HUDEP-2 (cell line): ENCODE results near the gene PIEZO2.

Source experiments
- DNase-seq, 76 experiments: peaks; one replicate each; lab custom pipeline; 2025; ENCODE audit not compliant: unreplicated experiment in 76 of 76; lab: John Stamatoyannopoulos, UW

The PIEZO2 gene

GRCh38 chr18:11035376-11035775 is 114.0 kb downstream of the PIEZO2 start:
- no peak for DNase-seq

DNA sequence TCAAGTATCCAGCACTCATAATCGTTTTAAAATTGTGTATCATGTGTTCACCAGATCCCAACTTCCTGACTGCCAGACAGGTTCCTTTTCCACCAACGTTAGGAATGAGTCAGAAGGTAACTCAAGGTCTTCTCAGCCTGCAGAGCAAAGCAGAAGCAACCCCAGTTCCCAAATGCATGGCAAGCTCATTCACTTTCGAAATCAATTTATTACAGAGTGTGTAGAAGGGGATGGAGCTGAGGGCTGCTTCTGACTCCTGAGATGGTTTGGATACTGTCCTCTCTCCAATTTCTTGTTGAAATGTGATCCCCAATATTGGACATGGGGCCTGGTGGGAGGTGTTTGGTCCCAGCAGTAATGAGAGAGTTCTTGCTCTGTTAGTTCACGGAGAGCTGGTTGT is 114.5 kb downstream of the PIEZO2 start:
- no peak for DNase-seq

DNA sequence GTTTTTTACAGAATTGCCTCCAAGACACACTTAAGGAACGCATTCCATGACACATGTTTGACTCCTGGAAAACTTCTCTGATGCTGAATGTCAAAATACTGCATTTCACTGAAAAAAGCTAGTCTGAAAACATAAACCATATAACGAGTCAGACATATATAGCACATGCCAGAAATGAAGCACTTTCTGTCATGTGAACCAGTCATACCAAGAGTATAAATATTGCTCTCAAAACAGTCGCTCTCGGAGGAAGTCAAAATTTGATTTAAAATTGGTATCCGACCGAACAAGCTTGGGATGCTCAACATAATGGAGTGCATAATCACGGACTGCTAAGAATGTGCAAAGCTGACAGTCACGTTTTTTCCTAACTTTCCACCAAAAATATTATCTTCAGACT is 115.9 kb downstream of the PIEZO2 start:
- no peak for DNase-seq

GRCh38 chr18:11031966-11032365 is 117.4 kb downstream of the PIEZO2 start:
- no peak for DNase-seq

DNA sequence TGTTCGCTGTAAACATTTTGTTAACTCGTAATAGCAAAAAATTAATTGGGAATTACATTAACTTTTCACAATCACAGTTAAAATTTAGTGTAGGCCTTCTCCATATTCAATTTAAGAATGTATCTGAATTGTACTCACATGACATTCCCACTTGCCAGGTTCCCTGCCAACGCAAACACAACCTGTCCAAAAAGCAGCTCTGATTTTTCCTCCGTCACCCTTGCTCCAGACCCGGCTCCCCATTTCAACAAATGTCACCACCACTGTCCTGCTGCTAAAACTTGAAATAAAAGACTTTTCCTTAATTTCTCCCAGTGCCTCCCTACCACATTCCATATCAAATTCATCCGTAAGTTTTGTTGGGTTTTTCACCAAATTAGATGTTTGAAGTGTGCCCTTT is 120.3 kb downstream of the PIEZO2 start:
- DNase-seq: no peak

DNA sequence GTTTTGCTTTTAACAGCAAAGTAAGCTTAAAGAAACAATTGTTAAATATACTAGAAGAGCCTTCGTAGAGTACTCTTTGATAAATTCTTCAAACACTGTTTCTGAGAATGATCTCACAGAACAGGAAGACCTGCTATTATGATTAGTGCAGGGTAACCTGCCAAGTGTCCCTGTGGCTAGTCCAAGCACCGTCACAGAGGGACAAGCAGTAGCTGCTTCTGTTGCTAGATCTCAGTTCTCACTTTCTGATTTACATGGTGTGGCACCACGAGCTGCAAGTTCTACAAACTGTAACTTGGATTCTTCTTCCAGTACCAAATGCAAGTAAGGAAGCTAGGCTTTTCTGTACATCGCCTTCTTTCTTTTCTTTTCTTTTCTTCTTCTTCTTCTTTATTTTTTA is 121.5 kb downstream of the PIEZO2 start:
- DNase-seq: no peak

GRCh38 chr18:11025671-11026070 is 123.7 kb downstream of the PIEZO2 start:
- DNase-seq: no peak

DNA sequence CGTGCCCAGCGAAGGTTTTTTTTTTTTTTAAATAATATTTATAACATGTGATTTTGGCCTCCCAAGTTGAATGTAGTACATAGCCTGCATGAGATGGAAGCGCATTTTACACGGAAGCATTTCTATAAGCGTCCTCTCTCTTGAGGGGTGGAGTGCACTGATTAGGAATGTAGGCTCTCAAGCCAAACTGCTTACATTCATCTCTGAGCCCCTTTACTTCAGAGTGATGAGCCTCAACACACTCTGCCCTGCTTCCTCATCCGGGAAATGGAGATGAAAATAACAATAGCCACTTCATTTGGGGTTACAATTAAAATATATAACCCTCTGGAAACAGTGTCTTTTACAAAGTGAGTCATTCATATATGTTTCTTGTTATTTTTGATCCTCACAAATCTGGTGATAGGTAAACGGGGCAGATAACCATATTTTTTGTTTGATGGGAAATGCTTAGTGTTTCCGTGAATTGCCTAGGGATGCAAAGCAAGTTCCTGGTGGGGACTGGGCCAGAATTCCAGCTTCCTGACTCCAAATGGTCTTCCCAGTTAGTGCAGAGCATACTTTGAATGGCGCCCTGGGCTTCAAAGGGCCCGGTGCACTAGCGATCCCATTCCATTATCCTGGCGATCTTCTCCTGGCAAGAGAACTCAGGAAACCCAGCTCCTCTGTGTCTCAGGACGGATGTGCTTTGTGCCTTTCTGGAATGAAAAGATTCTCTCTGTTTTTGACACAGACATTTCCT is 124.3 kb downstream of the PIEZO2 start:
- no peak for DNase-seq

GRCh38 chr18:11021477-11021876 is 127.9 kb downstream of the PIEZO2 start:
- DNase-seq: no peak

GRCh38 chr18:11020877-11021414 is 128.4 kb downstream of the PIEZO2 start:
- no peak for DNase-seq

DNA sequence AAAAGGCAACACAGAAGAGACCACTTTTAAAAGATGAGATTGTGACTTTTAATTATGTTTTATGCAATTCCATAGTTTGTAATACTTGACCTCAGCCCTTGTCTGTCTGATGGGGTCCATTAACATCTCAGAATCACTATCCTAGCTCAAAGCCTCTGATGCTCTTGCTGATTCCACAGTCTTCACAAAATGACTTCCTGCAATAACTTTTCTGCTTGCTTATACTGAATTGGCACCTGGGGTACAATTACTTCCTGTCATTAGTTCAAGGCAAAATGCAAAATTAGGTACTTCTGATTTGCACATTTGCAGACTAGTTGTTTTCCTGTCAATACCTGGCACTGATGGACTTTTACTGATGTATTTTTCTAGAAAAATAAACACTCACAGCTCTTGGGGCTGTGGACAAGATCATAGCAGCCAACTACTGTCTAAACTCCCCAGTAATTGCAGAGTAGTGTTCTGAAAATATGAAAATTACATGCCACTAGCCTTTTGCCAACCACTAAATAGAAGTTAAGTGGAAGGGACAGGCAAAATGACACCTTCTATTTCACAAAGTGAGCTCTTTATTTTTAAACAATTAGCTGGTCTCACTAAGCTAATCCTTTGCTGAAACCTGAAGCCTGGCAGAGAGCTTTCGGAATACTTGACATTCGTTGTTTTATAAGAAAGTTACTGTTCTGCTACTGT is 129.1 kb downstream of the PIEZO2 start:
- no peak for DNase-seq

DNA sequence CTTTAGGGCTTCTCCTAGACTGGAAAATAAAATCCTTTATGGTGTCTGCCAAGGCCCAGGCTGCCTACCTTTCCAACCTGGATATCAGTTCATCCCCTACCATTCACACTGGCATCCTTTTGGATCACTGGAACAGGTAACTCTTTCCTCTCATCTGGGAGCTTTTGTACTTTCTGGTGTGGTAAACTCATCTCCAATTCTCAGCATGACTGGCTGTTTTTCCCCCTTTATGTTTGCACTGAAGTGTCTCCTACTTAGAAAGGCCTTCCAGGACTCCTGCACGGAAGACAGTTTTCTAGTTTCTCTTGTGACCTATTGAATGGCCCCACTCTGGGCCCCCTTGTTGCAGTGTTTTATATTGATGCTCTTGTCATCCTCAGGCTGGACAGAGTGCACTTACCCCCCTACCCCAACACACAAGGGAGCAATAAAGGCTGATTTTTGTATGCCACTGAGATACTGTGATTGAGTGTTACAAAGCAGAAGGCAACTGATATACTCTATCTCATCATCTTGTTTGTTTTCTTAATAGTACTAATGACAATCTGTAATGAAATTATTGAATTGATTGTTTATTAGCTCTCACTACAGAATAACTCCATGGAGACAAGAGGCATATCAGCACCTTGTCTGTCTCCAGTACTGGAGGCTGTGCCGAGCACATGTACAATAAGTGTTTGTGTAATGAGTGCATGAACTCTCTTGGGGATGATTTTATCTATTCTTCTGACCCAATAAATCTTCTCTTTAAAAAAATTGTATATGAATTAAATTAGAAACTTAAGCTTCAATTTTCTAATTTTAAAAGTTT is 129.9 kb downstream of the PIEZO2 start:
- DNase-seq: no peak

GRCh38 chr18:11009869-11010268 is 139.5 kb downstream of the PIEZO2 start:
- no peak for DNase-seq

GRCh38 chr18:11009147-11009546 is 140.2 kb downstream of the PIEZO2 start:
- DNase-seq: no peak

- no peak for DNase-seq
Observed at GRCh38 chr18:11008505-11008904, 140.9 kb downstream of the PIEZO2 start.

GRCh38 chr18:11005528-11005927 is 143.8 kb downstream of the PIEZO2 start:
- no peak for DNase-seq

- DNase-seq: no peak
Observed at GRCh38 chr18:11004951-11005350, 144.4 kb downstream of the PIEZO2 start.

DNA sequence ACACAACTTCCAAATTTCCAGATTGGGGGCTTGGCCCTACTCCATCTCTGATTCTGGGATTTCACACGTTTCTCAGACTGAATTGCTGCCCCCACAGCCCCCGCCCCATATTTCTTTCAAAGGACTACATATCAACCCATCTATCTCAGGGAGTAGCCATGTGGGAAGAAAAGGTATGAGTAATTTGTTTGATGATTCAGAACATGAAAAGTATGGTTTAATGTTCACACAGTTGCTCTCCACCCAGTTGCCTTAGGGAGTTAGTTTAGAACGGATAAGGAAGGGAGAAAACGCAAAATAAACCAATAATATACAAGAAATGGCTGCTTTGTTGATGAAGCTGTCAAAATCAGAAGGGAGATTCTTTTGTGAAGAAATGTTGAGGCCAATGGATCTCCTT is 145.1 kb downstream of the PIEZO2 start:
- no peak for DNase-seq

GRCh38 chr18:11002796-11003195 is 146.6 kb downstream of the PIEZO2 start:
- no peak for DNase-seq

GRCh38 chr18:11002277-11002676 is 147.1 kb downstream of the PIEZO2 start:
- no peak for DNase-seq

GRCh38 chr18:11000071-11000470 is 149.3 kb downstream of the PIEZO2 start:
- no peak for DNase-seq
